OCI-M1 (cell line): ENCODE results near the gene PAIP2.
"Not testable (repeated sequence)": the region's sequence is repeated elsewhere in the genome, so short reads cannot be mapped to it uniquely, and the experiment has no call there.

Source experiments
- DNase-seq: peaks from one replicate; lab custom pipeline; 2025; lab: John Stamatoyannopoulos, UW

PAIP2 gene

GRCh38 chr5:139341689-139342422 is at the start of gene PAIP2:
Gene PAIP2, plus strand, starts transcription at chr5:139341854. Its CDS starts 21,931 bp downstream, at chr5:139363785.
- peak; percentile 98 for DNase-seq

- no peak for DNase-seq
These were observed 48.5 kb upstream of the PAIP2 start for GRCh38 chr5:139293202-139293506.

- peak; percentile 97 for DNase-seq
These were observed 47.9 kb upstream of the PAIP2 start, which contains the start of gene MATR3 for GRCh38 chr5:139293507-139294373. Gene MATR3, plus strand, starts transcription at chr5:139293740. Its CDS starts 13,676 bp downstream, at chr5:139307416.

GRCh38 chr5:139294374-139295165 is 47.1 kb upstream of the PAIP2 start:
- peak; percentile 88 for DNase-seq

GRCh38 chr5:139295346-139296057 is 46.2 kb upstream of the PAIP2 start:
- peak; percentile 39 for DNase-seq

- DNase-seq, result no peak
These were observed 45.5 kb upstream of the PAIP2 start for GRCh38 chr5:139296198-139296597.

GRCh38 chr5:139296862-139297326 is 44.8 kb upstream of the PAIP2 start:
- DNase-seq, result no peak

GRCh38 chr5:139297439-139298133 is 44.1 kb upstream of the PAIP2 start:
- no peak for DNase-seq

- DNase-seq, result no peak
These were observed 43.4 kb upstream of the PAIP2 start for GRCh38 chr5:139298242-139298641.

GRCh38 chr5:139299486-139299885 is 42.2 kb upstream of the PAIP2 start:
- DNase-seq, result no peak

GRCh38 chr5:139301808-139302499 is 39.7 kb upstream of the PAIP2 start:
- DNase-seq, result no peak

- no peak for DNase-seq
These were observed 37.0 kb upstream of the PAIP2 start for GRCh38 chr5:139304391-139305324.

GRCh38 chr5:139306197-139306596 is 35.5 kb upstream of the PAIP2 start:
- DNase-seq, result no peak

GRCh38 chr5:139306628-139307379 is 34.9 kb upstream of the PAIP2 start:
- DNase-seq, result no peak

- no peak for DNase-seq
These were observed 32.9 kb upstream of the PAIP2 start for GRCh38 chr5:139308797-139309196.

GRCh38 chr5:139310715-139311186 is 30.9 kb upstream of the PAIP2 start:
- not testable (repeated sequence) for DNase-seq

GRCh38 chr5:139312075-139312474 is 29.6 kb upstream of the PAIP2 start:
- DNase-seq, result no peak

- DNase-seq, result no peak
These were observed 27.4 kb upstream of the PAIP2 start for GRCh38 chr5:139314276-139314675.
